GM20431 (cell line): ENCODE results near the gene BSN.

Experiments used
- in situ Hi-C: fragments of 300-500 bp; cut with MseI, MboI; formaldehyde crosslinking; loops from one replicate; pipeline ENCODE4 v1.15.0; 2020; ENCODE audit warnings: low sequenced_read_pairs; ENCODE audit not compliant: unreplicated experiment

The BSN gene, protein sequence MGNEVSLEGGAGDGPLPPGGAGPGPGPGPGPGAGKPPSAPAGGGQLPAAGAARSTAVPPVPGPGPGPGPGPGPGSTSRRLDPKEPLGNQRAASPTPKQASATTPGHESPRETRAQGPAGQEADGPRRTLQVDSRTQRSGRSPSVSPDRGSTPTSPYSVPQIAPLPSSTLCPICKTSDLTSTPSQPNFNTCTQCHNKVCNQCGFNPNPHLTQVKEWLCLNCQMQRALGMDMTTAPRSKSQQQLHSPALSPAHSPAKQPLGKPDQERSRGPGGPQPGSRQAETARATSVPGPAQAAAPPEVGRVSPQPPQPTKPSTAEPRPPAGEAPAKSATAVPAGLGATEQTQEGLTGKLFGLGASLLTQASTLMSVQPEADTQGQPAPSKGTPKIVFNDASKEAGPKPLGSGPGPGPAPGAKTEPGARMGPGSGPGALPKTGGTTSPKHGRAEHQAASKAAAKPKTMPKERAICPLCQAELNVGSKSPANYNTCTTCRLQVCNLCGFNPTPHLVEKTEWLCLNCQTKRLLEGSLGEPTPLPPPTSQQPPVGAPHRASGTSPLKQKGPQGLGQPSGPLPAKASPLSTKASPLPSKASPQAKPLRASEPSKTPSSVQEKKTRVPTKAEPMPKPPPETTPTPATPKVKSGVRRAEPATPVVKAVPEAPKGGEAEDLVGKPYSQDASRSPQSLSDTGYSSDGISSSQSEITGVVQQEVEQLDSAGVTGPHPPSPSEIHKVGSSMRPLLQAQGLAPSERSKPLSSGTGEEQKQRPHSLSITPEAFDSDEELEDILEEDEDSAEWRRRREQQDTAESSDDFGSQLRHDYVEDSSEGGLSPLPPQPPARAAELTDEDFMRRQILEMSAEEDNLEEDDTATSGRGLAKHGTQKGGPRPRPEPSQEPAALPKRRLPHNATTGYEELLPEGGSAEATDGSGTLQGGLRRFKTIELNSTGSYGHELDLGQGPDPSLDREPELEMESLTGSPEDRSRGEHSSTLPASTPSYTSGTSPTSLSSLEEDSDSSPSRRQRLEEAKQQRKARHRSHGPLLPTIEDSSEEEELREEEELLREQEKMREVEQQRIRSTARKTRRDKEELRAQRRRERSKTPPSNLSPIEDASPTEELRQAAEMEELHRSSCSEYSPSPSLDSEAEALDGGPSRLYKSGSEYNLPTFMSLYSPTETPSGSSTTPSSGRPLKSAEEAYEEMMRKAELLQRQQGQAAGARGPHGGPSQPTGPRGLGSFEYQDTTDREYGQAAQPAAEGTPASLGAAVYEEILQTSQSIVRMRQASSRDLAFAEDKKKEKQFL (N-terminal part only)

DNA sequence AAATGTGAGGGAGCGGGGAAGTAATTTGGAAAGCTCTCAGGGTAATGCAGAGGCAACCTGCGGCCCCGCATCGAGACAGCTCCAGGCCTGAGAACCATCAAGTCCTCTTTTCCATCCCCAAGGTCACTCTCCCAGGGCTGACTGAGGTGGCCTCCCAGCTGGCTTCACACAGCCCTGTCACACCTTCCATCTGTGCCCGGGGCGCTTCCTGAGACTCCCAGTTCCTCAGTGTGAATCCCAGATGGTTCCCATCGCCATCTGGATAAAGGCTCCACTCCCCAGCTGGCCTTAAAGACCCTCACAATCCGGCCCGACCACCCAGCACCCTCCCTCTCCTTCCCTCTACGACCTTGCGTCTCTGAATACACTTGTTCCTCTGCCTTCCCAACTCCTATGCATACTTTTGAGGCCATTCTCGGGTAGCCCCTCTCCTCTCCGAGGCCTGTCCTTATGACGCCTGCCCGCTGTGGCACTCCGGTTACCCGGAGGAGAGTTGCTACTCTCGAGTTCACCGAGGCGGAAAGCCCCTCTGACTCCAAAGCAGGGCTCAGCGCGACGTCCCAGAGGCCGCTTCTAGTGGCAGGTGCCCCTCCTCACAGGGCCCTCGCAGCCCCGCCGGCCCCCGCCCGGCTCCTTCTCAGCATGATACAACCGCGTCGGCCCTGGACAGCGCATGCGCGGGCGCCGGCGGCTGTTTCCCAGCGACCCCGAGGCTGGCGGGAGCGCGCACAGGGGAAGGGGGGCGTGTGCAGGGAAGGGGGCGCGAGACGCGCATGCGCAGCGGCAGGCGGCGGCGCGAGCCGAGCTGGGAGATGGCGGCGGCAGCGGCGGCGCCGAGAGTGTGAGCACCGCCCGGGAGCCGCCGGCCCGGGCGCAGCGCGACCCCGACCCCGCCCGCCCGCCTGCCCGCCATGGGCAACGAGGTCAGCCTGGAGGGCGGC, at the start of gene BSN:
TSS of gene BSN (plus strand) at position 786 of the 941 bp plus-strand sequence. CDS start at position 912, 126 bp downstream.
- in situ Hi-C loops, result no loop called here

DNA sequence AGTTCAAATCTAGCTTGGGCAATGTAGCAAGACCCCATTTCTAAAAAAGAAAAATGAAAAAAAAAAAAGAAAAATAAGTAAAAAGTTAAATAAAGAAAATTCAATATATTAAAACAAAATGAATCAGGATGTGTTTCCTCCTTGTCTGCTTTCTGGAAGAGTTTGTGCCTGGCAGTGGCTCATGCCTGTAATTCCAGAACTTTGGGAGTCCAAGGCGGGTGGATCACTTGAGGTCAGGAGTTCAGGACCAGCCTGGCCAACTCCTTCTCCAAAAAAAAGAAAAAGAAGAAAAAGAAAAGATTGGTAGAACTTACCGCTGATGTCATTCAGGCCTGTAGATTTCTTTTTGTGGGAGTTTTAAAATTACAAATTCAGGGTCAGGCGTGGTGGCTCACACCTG, 47.4 kb upstream of the BSN start:
- in situ Hi-C loops, result no loop called here

DNA sequence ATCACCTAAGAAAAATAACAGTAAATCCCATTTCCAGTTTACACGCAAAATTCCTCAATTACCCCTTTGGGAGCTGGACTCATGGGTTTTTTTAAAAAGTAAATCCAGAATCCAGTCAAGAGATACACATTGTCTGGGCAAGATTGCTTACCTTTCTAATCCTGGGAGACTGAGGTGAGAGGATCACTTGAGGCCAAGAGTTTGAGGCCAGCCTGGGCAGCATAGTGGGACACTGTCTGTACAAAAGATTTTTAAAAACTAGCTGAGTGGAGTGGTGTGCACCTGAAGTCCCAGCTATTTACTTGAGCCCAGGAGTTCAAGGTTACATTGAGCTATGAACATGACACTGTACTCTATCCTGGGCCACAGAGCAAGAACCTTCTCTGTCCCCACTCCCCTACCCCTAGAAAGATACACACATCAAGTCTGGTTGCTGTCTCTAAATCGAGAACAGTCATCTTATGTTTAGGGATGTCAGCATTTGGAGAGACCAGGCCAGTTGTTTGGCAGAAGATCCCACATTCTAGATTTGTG, 45.2 kb upstream of the BSN start:
- in situ Hi-C loops, result no loop called here

DNA sequence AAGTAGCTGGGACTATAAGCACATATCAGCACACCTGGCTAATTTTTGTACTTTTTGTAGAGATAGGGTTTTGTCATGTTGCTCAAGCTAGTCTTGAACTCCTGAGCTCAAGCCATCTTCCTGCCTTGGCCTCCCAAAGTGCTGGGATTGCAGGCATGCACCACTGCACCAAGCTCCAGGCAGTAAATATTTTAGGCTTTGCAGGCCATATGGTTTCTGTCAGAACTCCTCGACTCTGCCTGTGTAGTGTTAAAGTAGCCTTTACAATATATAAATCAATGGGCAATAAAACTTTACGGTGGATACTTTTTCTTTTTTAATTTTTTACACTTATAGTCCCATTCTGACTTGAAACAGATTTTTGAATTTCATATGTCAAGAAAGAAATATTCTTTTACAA, 42.6 kb upstream of the BSN start:
- in situ Hi-C loops, result no loop called here

DNA sequence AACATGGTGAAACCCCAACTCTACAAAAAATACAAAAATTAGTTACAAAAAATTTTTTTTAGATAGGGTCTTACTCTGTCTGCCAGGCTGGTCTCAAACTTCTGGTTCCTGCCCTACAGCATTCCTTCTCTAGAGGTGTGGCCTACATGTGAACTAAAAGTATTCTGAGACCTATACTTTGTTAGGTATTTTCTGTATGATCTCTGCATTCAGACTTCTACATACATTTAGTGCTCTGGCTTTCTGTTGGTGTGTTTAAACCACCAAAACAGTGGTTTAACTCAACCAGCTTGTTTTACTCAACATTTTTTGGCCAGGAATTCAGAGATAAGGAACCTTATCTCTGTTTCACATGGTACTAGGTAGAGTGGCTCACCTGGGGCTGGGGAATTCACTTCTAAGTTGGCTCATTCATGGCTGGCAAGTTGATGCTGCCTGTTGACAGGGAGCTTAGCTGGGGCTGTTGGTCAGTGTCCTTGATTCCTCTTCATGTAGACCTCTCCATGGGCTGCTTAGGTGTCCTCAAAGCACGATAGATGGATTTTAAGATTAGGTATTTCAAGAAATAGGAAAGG, 41.4 kb upstream of the BSN start:
- in situ Hi-C loops, result no loop called here

DNA sequence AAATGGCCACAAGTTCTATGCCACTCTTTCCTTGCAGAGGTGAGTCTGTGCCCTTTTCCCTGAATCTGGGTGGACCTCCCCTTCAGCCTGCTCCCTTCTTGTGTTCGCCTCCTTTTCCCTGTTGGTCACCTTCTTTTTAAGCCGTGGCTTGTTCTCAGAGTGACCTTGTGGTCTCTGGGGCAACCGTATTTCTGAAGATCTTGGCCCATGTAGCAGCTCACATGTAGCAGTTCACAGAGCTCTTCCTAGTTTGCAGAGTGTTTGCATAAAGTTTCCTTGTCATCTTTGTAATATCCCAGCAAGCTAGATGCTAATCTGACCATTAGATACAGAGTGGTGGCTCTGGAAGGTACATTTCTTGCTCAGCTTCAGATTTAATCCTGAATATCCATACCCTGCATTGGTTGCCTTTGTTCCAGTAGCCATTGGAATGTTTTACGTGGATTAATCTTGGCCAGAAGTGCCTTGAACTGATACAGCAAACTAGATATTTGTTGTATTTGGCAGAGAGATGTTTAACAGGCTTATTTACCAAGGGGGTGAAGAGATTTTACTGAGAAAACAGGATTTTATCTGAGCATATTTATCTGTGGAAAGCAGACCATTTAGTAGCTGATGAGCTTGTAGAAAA, 40.7 kb upstream of the BSN start:
- in situ Hi-C loops, result no loop called here

DNA sequence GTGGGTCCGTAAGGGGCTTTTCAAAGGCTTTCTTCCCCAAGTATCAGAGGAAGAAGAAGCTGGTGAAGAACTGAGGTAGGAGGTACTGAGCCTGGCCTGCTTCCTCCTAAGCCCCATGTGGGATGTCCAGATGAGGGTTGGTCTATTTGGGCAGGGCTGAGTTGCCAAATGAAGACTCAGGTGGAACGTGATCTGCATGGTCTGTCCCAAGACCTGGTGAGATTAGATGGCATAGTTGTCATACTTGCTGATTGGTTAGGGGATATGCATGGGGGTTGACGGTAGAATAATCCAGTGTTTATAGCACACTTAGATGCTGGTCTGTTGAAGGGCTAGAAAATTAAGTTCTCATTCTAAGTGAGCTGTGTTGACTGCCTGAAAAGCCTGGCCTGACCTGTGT, 36.3 kb upstream of the BSN start:
- in situ Hi-C loops, result no loop called here

DNA sequence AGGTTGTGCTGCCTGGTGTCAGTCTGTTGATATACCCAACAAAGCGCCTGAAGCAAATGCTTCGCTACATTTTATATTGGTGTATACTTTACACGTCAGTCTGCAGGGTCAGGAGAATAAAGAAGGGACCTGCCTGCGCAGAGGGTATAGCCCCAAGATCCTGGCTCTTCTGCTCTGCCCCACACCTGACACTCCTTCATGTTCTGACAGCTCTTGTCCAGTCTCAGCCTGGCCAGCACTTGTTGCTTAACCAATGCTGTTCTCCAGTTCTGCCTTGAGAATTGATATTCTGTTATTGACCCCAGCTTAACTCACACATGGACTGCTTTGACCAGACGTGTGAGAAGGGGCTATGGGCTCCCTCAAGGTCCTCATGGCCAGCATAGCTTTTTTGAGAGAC, 35.8 kb upstream of the BSN start:
- in situ Hi-C loops, result no loop called here

DNA sequence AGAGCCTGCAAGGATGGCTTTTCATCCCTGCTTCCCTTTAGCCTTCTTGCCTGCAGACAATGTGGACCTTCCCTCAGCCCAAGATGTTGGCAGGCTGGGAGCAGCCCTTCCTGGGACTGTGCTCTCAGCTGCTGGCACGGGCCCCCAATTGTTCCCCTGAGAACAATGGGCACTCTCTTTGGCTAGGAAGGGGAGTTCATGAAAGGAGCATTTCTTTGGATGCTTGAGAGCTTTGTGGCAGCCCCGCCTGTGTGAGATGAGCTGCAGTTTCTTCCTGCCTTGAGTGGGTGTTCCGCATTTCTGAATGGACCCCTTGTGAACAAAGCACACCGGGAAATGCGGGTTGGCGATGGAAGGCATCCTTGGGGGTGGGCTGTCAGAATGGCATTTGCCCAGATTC, 35.0 kb upstream of the BSN start:
- in situ Hi-C loops, result no loop called here

DNA sequence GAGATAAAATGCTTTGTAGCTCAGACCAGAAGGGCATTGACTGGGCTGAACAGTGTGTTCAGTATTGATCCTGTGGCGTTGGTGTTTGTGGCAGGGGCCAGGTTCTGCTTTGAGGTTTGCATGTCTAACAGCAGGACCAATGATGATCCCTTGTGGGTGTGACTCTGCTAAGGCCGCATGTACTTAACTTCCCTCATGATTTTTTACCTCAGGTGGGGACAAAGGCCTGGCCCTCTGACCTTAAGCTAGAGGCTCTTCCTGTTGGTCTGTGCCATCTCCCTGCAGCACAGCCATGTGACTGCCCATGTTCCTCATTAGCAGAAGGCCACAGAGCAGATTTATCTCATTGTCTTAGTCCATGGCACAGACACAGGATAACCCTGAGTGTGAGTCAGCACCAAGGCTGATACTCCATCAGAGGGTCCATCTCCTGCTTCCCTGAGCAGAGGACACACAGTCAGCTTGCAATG, 34.3 kb upstream of the BSN start:
- in situ Hi-C loops, result no loop called here

DNA sequence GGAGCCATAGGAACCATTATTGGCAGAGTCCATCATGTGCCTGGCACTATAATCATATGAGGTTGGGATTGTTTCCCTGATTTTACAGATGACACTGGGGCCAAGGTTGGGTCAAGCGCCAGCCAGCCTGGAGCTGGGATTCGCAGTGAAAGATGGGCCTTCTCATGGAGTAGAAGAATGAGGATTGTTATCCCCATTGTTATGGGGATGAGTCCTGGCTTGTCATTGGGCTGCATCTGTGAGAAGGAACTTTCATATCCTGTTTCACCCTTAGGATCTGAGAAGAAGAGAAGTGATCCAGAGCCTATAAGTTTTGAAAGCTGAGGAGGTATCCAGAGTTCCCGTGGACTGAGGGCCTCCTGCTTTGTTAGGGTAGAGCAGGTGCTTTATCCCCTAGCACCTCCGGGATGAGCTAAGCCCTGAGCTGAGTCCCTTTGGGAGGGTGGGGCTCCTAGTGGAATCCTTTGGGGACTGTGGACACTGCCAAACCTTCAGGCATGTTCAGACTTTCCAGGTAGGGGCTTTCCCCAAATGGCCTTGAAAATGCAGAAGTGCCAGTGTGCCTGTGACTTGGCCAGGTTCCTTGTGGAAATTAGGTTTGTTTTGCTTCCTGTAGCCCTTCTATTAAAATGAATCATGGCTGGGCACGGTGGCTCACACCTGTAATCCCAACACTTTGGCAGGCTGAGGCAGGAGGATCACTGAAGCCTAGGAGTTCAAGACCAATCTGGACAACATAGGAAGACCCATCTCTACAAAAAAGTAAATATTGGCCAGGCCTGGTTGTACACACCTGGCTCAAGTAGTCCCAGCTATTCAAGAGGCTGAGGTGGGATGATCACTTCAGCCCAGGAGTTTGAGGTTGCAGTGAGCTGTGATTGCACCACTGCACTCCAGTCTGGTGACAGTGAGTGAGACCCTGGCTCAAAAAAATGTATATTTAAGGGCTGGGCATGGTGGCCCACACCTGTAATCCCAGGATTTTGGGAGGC, 30.2 kb upstream of the BSN start:
- in situ Hi-C loops, result no loop called here

DNA sequence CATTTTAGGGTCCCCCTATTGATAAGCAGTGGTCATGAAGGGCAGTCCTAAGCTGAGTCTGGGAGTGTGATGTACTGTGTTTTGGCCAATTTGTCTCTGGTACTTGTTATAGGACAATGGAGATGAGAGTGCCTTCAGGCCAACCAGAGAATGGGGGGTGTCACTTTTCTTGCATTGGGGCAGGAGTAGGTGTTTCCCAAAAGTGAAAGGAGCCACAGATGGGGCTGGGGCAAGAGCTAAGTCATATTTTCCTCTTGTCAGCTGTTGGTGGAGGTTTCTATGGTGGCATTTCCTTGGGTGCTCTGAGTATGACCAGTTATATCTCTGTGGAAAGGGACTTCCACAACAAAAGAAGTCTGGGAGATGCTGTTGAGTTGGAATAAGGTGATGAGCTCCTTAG, 24.7 kb upstream of the BSN start:
- in situ Hi-C loops, result no loop called here

DNA sequence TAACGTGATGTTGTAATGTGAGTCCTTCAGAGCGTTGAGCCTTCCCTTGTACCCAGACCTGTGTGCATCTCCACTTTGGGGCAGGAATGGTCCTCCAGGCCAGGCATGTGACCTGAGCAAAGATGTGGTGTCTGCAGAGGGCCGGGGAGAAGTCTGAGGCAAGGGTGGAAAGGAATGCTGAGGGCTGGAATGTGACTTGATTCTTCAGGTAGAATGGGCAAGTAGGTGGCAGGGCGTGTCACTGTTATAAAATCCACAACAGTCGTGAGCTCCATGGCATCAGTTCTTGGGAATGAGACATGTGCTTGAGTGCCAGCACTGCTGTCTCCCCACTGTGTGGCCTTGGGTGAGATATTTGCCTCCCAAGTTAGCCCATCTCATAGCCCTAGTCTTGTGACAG, 24.0 kb upstream of the BSN start:
- in situ Hi-C loops, result loop anchor here (10.0 kb wide), 1 partner anchor 135 kb away; no protein-coding TSS in a partner anchor

DNA sequence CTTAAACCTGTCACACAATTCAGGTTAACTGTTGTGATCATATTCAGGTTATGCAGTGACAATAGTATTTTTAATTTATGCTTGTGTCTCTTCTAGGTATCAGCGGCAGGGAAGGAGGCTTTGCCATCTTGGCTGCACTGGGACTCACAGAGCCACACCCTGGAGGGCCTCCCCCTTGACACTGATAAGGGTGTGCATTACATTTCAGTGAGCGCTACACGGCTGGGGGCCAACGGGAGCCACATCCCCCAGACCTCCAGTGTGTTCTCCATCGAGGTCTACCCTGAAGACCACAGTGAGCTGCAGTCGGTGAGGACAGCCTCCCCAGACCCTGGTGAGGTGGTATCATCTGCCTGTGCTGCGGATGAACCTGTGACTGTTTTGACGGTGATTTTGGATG, 23.6 kb upstream of the BSN start:
- in situ Hi-C loops, result loop anchor here (10.0 kb wide), 1 partner anchor 134 kb away; no protein-coding TSS in a partner anchor

DNA sequence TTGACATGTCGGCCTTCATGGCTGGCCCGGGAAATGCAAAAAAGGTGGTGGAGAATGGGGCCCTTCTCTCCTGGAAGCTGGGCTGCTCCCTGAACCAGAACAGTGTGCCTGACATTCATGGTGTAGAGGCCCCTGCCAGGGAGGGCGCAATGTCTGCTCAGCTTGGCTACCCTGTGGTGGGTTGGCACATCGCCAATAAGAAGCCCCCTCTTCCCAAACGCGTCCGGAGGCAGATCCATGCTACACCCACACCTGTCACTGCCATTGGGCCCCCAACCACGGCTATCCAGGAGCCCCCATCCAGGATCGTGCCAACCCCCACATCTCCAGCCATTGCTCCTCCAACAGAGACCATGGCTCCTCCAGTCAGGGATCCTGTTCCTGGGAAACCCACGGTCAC, 23.1 kb upstream of the BSN start:
- in situ Hi-C loops, result loop anchor here (10.0 kb wide), 1 partner anchor 134 kb away; no protein-coding TSS in a partner anchor

DNA sequence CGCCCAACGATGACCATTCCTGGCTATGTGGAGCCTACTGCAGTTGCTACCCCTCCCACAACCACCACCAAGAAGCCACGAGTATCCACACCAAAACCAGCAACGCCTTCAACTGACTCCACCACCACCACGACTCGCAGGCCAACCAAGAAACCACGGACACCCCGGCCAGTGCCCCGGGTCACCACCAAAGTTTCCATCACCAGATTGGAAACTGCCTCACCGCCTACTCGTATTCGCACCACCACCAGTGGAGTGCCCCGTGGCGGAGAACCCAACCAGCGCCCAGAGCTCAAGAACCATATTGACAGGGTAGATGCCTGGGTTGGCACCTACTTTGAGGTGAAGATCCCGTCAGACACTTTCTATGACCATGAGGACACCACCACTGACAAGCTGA, 22.6 kb upstream of the BSN start:
- in situ Hi-C loops, result loop anchor here (10.0 kb wide), 1 partner anchor 133 kb away; no protein-coding TSS in a partner anchor

DNA sequence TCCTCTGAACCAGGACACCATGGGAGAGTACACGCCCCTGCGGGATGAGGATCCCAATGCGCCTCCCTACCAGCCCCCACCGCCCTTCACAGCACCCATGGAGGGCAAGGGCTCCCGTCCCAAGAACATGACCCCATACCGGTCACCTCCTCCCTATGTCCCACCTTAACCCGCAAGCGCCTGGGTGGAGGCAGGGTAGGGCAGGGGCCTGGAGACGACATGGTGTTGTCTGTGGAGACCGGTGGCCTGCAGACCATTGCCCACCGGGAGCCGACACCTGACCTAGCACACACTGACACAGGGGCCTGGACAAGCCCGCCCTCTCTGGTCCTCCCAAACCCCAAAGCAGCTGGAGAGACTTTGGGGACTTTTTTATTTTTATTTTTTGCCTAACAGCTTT, 21.2 kb upstream of the BSN start:
- in situ Hi-C loops, result loop anchor here (10.0 kb wide), 1 partner anchor 132 kb away; no protein-coding TSS in a partner anchor
